HG03060 (cell line): ENCODE data around the gene DNAAF3.
"Not testable (repeated sequence)": the region's sequence is repeated elsewhere in the genome, so short reads cannot be mapped to it uniquely, and the experiment has no call there.

Source experiments
- ATAC-seq: cut with Tn5 transposase; IDR thresholded peaks from one replicate; pipeline ENCODE4 v1.9.1; 2021; ENCODE audit warnings: low read depth, moderate number of reproducible peaks; ENCODE audit not compliant: unreplicated experiment

The DNAAF3 gene

GRCh38 chr19:55176076-55176475 lies 9.7 kb upstream of the DNAAF3 start:
- no peak for ATAC-seq

- no peak for ATAC-seq
Observed at GRCh38 chr19:55175117-55175867, 8.9 kb upstream of the DNAAF3 start.

GRCh38 chr19:55174425-55175116 lies 8.2 kb upstream of the DNAAF3 start:
- no peak for ATAC-seq

- no peak for ATAC-seq
Observed at GRCh38 chr19:55173714-55174409, 7.4 kb upstream of the DNAAF3 start.

- ATAC-seq = no peak
Observed at GRCh38 chr19:55173186-55173713, 6.8 kb upstream of the DNAAF3 start.

- no peak for ATAC-seq
Observed at GRCh38 chr19:55172741-55173140, 6.3 kb upstream of the DNAAF3 start.

GRCh38 chr19:55172318-55172717 lies 5.9 kb upstream of the DNAAF3 start:
- not testable (repeated sequence) for ATAC-seq

- ATAC-seq = no peak
Observed at GRCh38 chr19:55171440-55171839, 5.0 kb upstream of the DNAAF3 start.

GRCh38 chr19:55169136-55169535 lies 2.7 kb upstream of the DNAAF3 start:
- ATAC-seq = no peak

- ATAC-seq = no peak
Observed at GRCh38 chr19:55165952-55166529, 372 bp downstream of the DNAAF3 start.

GRCh38 chr19:55161571-55162322 lies 4.7 kb downstream of the DNAAF3 start:
- no peak for ATAC-seq

GRCh38 chr19:55160986-55161365 lies 5.4 kb downstream of the DNAAF3 start:
- ATAC-seq = no peak

GRCh38 chr19:55160128-55160985 lies 6.1 kb downstream of the DNAAF3 start:
- ATAC-seq = no peak

GRCh38 chr19:55158848-55159749 lies 7.3 kb downstream of the DNAAF3 start:
- no peak for ATAC-seq

GRCh38 chr19:55158423-55158822 lies 8.0 kb downstream of the DNAAF3 start:
- ATAC-seq = no peak

GRCh38 chr19:55157064-55157908 lies 9.1 kb downstream of the DNAAF3 start, which contains the start of gene TNNI3:
TSS of gene TNNI3 (minus strand) at chr19:55157732. CDS start at chr19:55157589, 143 bp downstream.
- no peak for ATAC-seq
